ENCODE data around the gene RUNX1.

The RUNX1 gene

DNA sequence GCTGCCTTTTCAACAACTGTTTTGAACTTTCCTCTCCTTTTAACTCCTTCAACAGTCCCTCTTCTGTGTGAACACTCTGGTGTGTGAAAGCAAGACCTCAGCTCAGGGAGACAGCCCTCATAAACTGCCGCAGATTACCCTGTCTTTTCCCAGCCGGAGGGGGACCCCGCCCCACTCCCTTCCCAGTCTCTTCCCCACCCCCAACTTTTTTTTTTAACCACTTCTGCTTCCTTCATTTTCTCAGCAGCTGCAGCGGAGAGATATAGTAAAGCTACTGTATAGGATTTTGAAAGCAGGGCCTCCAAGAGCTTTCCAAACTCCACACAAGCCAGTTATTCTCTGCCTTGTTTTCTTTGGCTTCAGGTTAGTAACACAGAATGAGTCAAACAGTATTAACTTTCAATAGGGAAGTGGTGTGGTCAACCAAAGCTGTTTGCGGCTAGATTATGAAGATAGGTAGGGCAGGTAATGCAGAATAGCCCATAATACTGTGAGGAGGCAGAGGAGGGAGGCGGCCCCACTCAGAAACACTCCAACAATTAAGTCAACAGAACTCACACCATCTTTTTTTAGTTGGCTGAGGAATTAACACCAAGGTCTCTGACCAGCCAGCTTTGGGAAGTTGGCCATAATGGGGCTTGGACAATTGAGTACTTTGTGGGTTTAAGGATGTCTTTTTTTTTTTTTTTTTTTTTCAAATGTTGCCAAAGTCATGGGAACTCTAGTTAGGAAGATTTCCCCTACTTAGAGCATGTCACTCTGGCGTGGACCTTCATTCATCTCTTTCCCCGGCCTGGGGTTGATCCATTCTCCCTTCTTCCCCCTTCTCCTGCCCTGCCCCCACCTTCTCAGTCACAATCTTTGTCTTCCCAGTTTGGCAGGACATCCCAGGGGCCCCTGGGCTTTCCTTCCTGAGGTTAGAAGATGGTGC, 203.3 kb downstream of the RUNX1 start:
- peak; percentile 64 for DNase-seq (ENCODE audit: low spot score)

DNA sequence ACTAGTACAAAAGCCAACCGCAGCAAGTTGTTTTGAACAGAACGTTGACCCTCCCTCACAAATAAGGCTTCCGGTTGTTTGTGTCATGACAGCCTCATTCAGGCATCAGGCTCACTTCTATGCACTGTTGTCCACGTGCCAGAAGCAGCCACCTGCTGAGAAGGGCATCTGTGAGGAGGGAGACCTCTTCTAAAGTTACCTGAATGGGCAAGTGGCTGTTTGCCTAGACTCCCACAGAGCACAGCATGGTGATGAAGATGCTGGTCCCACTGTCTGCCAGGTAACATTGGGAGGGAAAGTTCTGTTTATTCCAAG, 204.2 kb downstream of the RUNX1 start:
- no peak for DNase-seq (ENCODE audit: low spot score)

DNA sequence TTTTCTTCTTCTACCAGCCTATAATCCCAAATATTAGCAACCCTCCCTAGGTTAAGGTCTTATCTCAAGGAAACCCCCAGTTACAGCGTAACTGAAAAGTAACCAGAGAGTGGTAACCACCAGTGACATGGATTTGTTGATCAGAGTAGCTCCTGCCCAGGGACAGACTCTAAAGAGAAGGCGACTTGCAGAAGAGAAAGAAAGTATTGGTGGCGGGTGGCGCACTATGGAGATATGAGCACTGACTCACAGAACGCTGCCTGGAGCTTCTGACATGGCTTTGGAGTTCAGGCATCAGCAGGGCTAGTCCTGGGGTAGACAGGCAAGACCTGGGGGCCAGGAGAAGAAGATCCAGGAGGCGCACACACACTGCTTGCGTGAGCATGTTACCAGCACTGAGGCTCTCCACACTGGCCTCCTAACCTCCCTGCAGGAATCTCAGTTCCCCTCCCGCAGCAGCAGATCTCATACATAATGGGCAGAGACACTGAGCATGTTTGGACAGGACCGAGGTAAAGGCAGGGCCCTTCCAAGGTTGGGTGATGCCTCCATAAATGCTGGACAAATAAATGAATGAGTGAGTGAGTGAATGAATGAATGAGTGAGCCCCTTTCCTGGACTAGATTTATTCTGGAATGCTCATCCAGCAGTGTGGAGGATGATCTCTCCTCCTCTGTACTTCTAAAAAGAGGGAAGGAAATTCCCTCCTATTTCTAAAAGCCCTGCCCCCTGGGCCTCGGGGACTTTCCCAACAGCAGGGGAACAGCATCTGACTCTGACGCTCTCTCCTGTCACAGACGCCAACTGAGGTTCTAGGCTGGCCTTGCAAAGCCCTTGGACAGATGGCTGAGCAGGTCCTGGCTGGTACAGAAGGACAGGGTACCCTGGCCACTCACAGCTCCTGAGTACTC, 204.8 kb downstream of the RUNX1 start:
- DNase-seq (ENCODE audit: low spot score), result no peak

DNA sequence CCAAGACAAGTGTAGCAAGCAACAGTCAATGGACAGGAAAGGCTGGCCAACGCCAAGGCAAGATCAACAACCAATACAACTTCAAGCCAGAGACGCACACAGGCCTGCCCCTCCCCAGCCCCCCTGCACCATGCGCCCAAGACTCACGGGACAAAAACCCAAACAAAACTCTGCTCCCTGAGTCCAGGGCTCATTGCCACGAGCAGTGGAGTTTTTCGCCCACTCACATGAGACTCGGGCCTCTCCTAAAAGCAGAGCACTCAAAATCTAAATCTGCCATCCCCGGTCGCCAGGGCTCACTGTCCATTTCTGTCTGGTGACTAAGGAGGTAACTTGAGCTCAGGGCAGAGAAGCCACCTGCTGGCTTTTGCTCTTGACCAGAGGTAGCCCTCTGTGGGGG, 205.5 kb downstream of the RUNX1 start:
- no peak for DNase-seq (ENCODE audit: low spot score)

DNA sequence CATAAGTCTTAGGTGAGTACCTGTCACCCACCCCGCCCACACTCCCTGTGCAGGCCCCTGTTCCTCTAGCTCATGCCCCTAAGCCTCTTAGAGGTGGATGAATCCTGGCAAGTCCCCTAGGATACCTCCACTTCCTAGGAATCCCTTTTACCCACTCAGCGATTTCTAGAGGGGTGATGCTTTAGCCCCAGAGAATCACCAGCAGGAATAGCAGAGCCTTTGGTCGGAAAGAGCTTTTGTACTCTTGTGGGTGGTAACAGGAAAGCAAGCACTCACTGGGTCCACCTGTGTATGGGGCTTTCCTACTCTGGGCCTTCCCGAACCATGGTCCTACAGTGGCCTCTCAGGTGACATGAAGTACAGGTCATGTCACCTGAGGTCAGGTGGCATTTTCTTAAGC, 207.9 kb downstream of the RUNX1 start:
- DNase-seq (ENCODE audit: low spot score), result no peak

DNA sequence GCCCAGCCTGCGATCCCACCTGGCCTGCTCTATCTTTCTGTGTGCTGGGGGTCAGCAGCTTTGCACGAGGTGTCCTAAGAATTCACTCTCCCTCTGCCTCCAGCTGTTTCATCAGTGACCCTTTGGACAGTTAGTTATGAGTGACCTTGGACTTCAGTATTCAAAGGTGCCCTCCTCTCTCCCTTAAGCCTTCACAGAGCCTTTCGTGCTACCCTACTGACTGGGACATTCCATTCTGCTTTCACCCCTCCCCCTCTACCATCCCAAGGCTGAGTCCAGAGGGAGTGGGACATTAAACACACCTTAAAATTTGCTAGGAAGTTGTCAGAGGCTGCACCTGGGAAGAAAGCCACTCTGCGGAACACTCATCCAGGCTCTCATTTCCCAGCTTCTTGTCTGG, 208.4 kb downstream of the RUNX1 start:
- no peak for DNase-seq (ENCODE audit: low spot score)

DNA sequence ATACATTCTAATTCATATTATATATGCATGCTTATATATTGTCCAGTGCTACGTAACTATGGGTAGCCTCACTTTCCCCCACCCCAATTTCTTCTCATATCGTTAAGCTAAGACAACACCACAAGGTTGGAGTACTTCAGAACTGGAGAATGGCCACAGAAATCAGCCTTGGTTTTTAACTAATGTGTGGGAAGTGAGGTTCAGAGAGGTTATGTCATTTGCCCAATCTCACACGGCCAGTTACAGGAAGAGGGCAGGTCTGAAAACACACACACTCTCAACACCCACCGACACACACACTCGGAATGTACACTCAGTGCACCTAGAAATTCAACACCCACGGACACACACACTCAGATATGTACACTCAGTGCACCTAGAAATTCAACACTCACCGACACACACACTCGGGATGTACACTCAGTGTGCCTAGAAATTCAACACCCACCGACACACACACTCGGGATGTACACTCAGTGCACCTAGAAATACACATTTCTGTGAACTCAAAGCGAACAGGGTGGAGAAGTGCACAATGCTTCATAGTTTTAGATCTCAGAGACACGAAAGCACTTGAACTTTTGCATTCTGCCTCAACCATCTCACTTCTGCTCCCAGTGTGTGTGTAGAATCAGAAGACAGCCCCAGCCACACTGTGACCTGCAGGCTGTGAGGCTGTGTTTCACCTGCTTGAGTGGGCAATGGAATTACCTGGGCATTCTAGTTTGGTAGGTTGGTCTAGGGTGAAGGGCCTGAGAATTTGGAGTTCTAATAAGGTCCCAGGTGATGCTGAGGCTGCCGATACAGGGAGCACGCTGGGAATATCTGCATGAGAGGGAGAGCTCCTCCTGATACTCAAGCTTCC, 209.9 kb downstream of the RUNX1 start:
- DNase-seq (ENCODE audit: low spot score), result no peak

DNA sequence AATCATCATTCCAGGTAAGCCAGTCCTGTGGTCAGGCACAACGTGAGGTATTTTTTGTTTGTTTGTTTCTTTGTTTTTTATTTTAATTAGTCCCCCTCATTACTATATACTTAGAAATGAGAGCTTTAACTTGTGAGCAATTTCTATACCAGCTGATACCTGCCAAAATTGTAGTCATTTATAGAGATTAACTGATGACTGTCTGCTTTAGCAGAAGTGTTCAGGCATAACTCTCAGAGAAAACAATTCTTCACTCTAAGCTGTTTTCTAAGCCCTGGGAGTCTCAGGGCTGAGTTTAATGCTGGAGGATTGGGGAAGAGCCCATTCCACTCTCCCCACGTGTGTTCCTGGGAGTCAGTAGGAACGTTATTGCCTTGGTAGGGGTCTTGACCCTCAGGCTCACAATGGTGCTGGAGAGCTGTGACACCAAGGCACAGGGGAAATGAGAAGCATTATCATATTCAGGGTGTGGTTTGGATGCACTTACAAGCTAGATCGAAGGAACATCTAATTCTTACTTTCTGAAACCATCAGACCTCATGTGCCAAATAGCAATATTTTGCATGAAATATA, 212.1 kb downstream of the RUNX1 start:
- DNase-seq (ENCODE audit: low spot score), result no peak

DNA sequence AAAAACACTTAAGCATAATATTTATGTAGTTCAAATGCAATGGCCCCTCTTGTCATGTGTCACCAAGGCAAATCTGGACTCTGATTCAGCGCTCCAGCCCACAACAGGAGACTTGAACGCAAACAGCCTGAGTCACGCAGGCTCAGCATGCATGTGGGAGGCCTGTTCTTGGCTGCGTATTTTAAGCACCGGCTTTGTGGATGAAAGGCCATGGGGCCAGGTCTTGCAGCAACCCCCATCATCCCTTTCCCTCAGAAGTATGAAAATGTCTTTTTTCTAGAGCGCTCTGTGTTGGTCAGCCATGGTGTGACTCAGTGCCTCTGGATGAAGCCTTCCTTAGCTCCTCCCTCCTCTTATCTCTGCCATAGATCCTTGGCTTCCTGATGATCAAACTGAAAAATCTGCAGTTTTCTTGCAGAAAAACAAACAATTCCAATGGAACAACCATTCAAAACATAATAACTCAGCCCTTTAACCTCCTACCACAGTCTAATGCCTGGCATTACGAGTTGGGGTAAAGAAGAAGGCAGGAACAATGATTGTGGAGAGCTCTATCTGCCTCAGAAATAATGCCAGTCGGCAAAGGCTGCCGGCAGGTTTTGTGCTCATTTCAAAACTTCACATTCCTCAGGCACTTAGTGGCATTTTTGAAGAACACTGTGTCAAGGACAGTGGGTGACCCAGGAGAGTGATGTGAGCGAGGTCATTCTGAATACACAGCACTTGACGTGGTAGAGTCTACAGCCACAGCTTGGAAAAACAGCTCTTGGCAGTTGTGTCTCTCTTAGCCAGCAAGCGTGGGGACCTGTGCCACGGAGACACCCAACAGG, 212.8 kb downstream of the RUNX1 start:
- peak; percentile 25 for DNase-seq (ENCODE audit: low spot score)

DNA sequence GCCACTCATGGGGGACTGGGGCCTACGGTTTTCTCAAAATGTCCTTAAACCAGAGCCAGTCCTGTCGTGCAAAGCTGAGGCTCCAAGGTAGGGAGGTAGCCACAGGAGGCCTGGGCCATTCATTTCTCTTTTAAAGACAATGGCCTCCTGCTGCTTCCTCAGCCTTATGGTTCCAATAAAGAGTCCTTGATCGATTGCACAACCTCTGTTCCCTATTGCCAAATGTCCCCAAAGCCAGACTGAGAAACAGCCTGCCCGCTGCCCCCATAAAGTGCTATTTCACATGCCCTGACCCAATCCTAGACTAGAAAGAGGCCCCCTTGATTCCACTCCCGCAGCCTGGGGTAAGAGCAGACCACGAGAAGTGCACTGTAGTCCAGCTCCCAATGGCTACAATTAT, 213.6 kb downstream of the RUNX1 start:
- no peak for DNase-seq (ENCODE audit: low spot score)

DNA sequence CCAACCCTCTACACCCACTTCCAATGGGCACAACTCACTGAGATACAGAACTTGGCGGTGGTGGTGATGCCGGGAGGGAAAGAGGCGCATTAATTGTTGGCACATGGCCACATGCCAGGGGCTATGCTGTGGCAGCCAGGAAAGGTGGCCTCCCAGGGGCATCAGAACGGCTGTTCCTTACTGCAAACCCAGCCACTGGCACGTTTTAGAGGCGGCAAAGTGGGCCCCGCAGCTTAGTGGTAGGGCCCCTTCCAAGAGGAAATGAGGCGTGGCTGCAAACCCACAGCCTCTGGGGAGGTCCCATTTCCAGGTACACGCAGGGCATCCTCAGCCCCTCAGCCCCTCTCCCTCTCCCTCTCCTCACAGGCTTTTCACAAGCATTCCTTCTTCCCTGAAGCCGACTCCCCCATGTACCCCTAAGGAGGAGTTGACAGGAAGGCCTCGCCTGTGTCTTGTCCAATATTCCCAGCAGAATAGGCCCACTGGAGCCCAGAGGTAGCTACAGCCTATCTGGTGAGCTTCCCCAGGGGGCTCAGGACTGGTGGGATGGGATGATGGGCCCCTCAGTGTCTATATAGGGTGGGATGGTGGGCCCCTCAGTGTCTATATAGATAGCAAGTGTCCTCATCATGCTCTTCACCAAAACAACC, 214.1 kb downstream of the RUNX1 start:
- DNase-seq (ENCODE audit: low spot score), result no peak

DNA sequence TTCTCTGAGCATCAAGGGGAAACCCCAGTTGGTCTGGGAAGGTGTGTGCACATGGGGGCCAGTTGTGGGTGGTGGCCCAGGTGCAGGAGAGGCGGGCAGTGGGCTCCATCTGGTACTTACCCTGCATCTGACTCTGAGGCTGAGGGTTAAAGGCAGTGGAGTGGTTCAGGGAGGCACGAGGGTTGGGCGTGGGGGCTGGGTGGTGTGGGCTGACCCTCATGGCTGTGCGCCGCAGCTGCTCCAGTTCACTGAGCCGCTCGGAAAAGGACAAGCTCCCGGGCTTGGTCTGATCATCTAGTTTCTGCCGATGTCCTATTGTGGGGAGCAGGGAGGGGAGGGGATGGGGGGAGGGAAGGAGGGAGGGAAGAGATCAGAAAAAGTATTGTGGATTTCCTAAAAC, 214.8 kb downstream of the RUNX1 start:
- no peak for DNase-seq (ENCODE audit: low spot score)

DNA sequence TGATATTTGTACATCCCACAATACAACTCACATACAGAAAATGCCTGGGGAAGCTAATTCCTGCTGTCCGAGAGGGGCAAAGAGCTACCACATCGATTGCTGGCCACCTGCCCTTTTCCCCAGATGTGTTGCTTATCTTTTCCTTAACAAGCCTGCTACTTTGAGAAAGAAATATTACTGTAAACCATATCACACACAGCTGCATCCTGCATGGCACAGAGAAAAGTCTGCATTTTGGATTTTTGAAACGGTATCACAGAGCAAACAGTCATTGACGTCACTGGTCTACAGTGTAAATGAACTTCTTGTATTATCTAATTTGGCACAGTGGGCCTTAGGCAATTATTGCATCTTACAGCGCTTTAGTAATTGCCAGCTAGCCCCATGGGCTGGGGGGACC, 215.6 kb downstream of the RUNX1 start:
- no peak for DNase-seq (ENCODE audit: low spot score)

DNA sequence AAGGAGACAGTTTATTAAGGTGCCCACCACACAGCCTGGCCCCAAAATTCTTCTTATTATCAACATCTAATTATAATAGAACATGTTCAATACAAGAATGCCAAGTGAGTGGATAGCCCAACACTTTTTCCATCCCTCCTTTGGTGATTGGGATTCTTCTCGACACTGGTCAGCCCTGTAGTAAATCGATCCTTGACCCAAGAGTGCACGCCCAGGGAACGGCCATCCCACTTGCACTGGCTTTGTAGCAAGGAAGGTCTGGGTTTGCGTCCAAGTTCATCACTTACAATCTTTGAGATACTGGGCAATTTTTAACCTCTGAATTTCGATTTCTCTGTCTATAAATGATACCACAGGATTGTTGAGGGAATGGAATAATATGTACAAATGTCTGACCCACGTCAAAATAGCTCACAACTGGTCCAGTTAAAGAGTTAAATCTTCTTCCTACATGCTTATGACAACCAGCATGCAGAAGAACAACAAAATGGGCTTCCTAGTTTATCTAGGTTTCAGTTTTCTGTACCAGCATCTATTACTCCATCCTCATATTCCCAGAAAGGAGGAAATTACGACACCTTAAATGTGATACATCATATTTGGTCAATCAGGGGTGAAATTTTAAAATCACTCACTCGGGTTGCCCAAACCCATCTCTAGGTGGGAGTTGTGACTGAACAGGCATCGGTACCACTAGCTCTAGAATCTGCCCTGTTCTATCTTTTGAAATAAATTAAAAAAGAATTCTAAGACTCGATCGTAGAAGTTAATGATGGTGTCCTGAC, 218.5 kb downstream of the RUNX1 start:
- DNase-seq (ENCODE audit: low spot score), result no peak

DNA sequence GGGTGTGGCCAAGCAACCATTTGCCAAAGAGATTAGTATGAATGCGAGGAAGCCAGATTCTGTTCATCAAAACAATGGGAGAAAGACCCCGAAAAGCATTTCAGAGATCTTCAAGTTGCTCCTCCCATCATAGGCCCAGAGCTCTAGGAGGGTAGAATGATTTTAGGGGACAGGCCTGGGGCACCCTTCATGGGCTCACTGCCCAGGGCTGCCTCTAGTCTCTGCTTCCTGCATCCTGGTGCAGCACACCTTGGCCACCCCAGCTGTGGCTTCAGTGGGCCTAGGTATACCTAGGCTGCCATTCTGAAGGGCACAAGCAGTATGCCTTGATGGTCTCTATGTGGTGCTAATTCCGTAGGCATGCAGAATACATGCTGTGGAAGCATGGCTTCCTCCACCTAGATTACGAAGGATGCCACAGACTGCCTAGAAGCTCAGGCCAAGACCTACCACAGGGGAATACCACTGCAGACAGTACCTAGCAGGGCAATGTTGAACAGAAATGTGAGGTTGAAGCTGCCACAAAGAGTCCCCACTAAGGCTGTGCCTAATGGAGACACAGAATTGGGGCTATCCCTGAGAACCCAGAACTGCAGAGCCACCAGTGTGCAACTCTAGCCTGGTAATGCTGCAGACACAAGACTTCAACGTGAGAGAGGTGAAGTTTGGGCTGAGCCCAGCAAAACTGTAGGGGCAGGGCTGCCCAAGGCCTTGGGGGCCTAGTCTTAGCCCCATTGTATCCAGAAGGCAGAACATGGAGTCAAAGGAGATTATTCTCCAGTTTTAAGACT, 221.5 kb downstream of the RUNX1 start:
- no peak for DNase-seq (ENCODE audit: low spot score)

DNA sequence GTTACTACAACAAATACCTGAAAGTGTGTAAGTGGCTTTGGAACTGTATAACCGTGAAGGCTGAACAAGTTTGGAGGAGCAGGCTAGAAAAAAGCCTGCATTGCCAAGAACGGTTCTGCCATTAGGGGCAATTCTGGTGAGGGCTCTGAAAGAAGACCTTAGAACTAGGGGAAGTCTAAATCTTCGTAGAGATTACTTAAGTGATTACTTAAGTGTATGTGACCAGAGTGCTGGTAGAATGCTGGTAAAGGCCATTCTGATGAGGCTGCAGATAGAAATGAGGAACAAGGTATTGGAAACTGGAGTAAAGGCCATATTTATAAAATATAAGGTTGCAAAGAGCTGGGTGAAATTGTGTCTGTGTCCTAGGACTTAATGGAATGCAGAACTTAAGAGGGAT, 222.3 kb downstream of the RUNX1 start:
- no peak for DNase-seq (ENCODE audit: low spot score)

DNA sequence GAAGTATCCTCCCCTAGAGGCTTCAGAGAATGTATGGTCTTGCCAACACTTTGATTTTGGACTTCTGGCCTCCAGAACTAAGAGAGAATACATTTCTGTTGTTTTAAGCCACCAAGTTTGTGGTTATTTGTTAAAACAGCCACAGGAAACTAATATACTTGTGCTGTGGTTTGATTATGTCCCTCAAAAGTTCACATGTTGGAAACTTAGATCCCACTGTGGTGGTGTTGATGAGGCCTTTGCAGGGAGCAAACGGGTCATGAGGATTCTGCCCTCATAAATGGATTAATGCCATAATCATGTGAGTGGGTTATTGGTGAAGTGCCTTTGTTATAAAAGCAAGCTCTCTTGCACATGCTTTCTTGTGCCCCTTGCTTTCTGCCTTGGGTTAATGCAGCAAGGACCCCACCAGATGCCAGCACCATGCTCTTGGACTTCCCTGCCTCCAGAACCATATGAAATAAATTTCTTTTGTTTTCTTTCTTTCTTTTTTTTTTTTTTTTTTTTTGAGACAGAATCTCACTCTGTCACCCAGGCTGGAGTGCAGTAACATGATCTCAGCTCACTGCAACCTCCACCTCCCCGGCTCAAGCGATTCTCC, 223.1 kb downstream of the RUNX1 start:
- no peak for DNase-seq (ENCODE audit: low spot score)

DNA sequence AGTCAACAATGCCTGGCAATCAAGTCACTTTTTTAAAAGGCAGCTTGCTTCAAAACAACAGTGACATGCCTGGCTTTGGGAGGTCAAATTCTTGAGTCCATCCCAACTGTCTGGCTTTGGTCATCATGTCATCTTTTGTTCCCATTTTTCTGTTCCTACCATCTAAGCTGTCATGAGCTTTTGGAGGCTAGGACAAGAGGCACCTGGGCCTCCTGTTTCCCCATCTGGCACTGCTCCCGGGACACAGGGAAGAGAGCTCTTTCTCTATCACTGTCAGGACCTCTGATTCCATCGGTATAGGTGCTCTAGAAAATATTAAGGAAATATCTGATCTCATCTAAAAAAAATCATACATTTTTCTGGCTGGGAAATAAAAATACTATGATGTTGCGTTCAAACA, 224.0 kb downstream of the RUNX1 start:
- no peak for DNase-seq (ENCODE audit: low spot score)
